ENCODE measurements around the gene WDR53.
"Not testable (repeated sequence)": the region's sequence is repeated elsewhere in the genome, so short reads cannot be mapped to it uniquely, and the experiment has no call there.

The WDR53 gene

GRCh38 chr3:196568246-196569002 lies at the start of gene WDR53, which contains the start of gene FBXO45:
TSS of gene WDR53 (minus strand) at chr3:196568554. CDS start at chr3:196561475, 7,079 bp downstream.
TSS of gene FBXO45 (plus strand) at chr3:196568660. CDS start at chr3:196568985, 325 bp downstream.
- intact Hi-C loops (cut with DNase I): loop anchor here (5.0 kb wide), 1 partner anchor 136 kb away; the partner anchor contains the start of gene UBXN7
- DNase-seq: peak; percentile 86 to 98 (median 95)

- intact Hi-C loops (cut with DNase I): no loop called here
- DNase-seq: no peak
Observed at GRCh38 chr3:196617256-196617655, 48.9 kb upstream of the WDR53 start.

GRCh38 chr3:196615234-196615633 lies 46.9 kb upstream of the WDR53 start:
- intact Hi-C loops (cut with DNase I); DNase-seq: not testable (repeated sequence)

GRCh38 chr3:196611761-196612483 lies 43.6 kb upstream of the WDR53 start:
- intact Hi-C loops (cut with DNase I): loop anchor here (5.0 kb wide), 1 partner anchor 75 kb away; no protein-coding TSS in a partner anchor
- peak in 1 of 42 donors; percentile 12 for DNase-seq

GRCh38 chr3:196609805-196610515 lies 41.6 kb upstream of the WDR53 start:
- peak in 1 of 42 donors; percentile 8 for DNase-seq
- intact Hi-C loops (cut with DNase I): loop anchor here (5.0 kb wide), 1 partner anchor 77 kb away; no protein-coding TSS in a partner anchor

GRCh38 chr3:196609343-196609775 lies 41.0 kb upstream of the WDR53 start:
- DNase-seq: peak; percentile 74 to 95 (median 89)
- intact Hi-C loops (cut with DNase I): no loop called here

GRCh38 chr3:196608693-196609092 lies 40.3 kb upstream of the WDR53 start:
- intact Hi-C loops (cut with DNase I): no loop called here
- no peak for DNase-seq

- intact Hi-C loops (cut with DNase I): no loop called here
- peak; percentile 19 to 86 (median 53) for DNase-seq
Observed at GRCh38 chr3:196604548-196604947, 36.2 kb upstream of the WDR53 start.

GRCh38 chr3:196603683-196604082 lies 35.3 kb upstream of the WDR53 start:
- intact Hi-C loops (cut with DNase I): no loop called here
- DNase-seq: peak in 1 of 42 donors; percentile 30

- intact Hi-C loops (cut with DNase I): no loop called here
- DNase-seq: peak in 1 of 42 donors; percentile 15
Observed at GRCh38 chr3:196602673-196603072, 34.3 kb upstream of the WDR53 start.

- peak in 1 of 42 donors; percentile 14 for DNase-seq
- intact Hi-C loops (cut with DNase I): no loop called here
Observed at GRCh38 chr3:196600359-196600758, 32.0 kb upstream of the WDR53 start.

- peak in 1 of 42 donors; percentile 8 for DNase-seq
- intact Hi-C loops (cut with DNase I): no loop called here
Observed at GRCh38 chr3:196599734-196600128, 31.4 kb upstream of the WDR53 start.

- intact Hi-C loops (cut with DNase I): not testable (repeated sequence)
- DNase-seq: peak in 1 of 42 donors; percentile 9
Observed at GRCh38 chr3:196597971-196598733, 29.8 kb upstream of the WDR53 start.

GRCh38 chr3:196596355-196596754 lies 28.0 kb upstream of the WDR53 start:
- intact Hi-C loops (cut with DNase I): no loop called here
- peak in 1 of 42 donors; percentile 15 for DNase-seq

GRCh38 chr3:196590279-196590678 lies 21.9 kb upstream of the WDR53 start:
- intact Hi-C loops (cut with DNase I): no loop called here
- DNase-seq: no peak

GRCh38 chr3:196585044-196585757 lies 16.8 kb upstream of the WDR53 start:
- intact Hi-C loops (cut with DNase I): no loop called here

GRCh38 chr3:196572389-196572788 lies 4.0 kb upstream of the WDR53 start:
- no peak for DNase-seq
- intact Hi-C loops (cut with DNase I): no loop called here

More at GRCh38 chr3:196585044-196585757, 16.8 kb upstream of the WDR53 start:
- DNase-seq: no peak

GRCh38 chr3:196570332-196570731 lies 2.0 kb upstream of the WDR53 start:
- DNase-seq; intact Hi-C loops (cut with DNase I): not testable (repeated sequence)

All from head of caudate nucleus (tissue), 42 donors.